ENCODE results near the gene JAG1.
A peak's percentile ranks its signal among the peaks of the same experiment; 100 is the strongest.
"Not testable (repeated sequence)": the region's sequence is repeated elsewhere in the genome, so short reads cannot be mapped to it uniquely, and the experiment has no call there.

JAG1 gene

GRCh38 chr20:10613911-10614310, 59.9 kb downstream of the JAG1 start:
- no peak for TF ChIP-seq CTCF (IDR thresholded peaks at IDR 0.05; ENCODE audit: insufficient read depth, low read length, missing control alignments)
- no peak for DNase-seq (ENCODE audit: low read depth, low spot score)
- H3K4me3 ChIP-seq (ENCODE audit: low read depth, low read length), result no peak overlapping the region
- CTCF ChIA-PET, result interaction anchor here (0.7 to 0.9 kb wide), 3 partner anchors 8 to 930 kb away, joined by 3 read pairs; no protein-coding TSS in a partner anchor
- POLR2A ChIA-PET, result no interaction called here

GRCh38 chr20:10613426-10613825, 60.4 kb downstream of the JAG1 start:
- CTCF ChIA-PET, result interaction anchor here (1.2 kb wide), 1 partner anchor 15 kb away, joined by 3 read pairs; no protein-coding TSS in a partner anchor

GRCh38 chr20:10611357-10611756, 62.4 kb downstream of the JAG1 start:
- H3K4me3 ChIP-seq (ENCODE audit: low read depth, low read length), result no peak overlapping the region
- peak; percentile 55 for TF ChIP-seq CTCF (IDR thresholded peaks at IDR 0.05; ENCODE audit: insufficient read depth, low read length, missing control alignments)
- ChIA-PET POLR2A (no interaction called here), CTCF (interaction anchor here (0.7 to 1.9 kb wide), 6 partner anchors 8 to 60 kb away, joined by 3 to 7 read pairs (median 4); no protein-coding TSS in a partner anchor)
- no peak for DNase-seq (ENCODE audit: low read depth, low spot score)

More at GRCh38 chr20:10613426-10613825, 60.4 kb downstream of the JAG1 start:
- H3K4me3 ChIP-seq (ENCODE audit: low read depth, low read length); POLR2A ChIA-PET; DNase-seq (ENCODE audit: low read depth, low spot score): not testable (repeated sequence)

GRCh38 chr20:10610251-10610650, 63.5 kb downstream of the JAG1 start:
- H3K4me3 ChIP-seq (ENCODE audit: low read depth, low read length), result no peak overlapping the region
- POLR2A ChIA-PET, result no interaction called here
- no peak for TF ChIP-seq CTCF (IDR thresholded peaks at IDR 0.05; ENCODE audit: insufficient read depth, low read length, missing control alignments)
- CTCF ChIA-PET, result interaction anchor here (1.4 to 1.9 kb wide), 2 partner anchors 9 to 13 kb away, joined by 3 to 4 read pairs; no protein-coding TSS in a partner anchor
- no peak for DNase-seq (ENCODE audit: low read depth, low spot score)

- no peak for DNase-seq (ENCODE audit: low read depth, low spot score)
- no peak overlapping the region for H3K4me3 ChIP-seq (ENCODE audit: low read depth, low read length)
- no peak for TF ChIP-seq CTCF (IDR thresholded peaks at IDR 0.05; ENCODE audit: insufficient read depth, low read length, missing control alignments)
- CTCF ChIA-PET, result interaction anchor here (0.6 to 1.9 kb wide), 8 partner anchors 8 to 631 kb away, joined by 3 to 6 read pairs (median 4); no protein-coding TSS in a partner anchor
- POLR2A ChIA-PET, result interaction anchor here (0.7 to 1.1 kb wide), 2 partner anchors 13 to 14 kb away, joined by 3 read pairs; no protein-coding TSS in a partner anchor
These were observed 64.0 kb downstream of the JAG1 start for GRCh38 chr20:10609770-10610169.

GRCh38 chr20:10609276-10609675, 64.5 kb downstream of the JAG1 start:
- ChIA-PET CTCF (interaction anchor here (0.6 to 1.5 kb wide), 9 partner anchors 8 to 631 kb away, joined by 3 to 6 read pairs (median 3); no protein-coding TSS in a partner anchor), POLR2A (interaction anchor here (0.7 to 1.1 kb wide), 4 partner anchors 10 to 16 kb away, joined by 3 read pairs; no protein-coding TSS in a partner anchor)
- no peak for TF ChIP-seq CTCF (IDR thresholded peaks at IDR 0.05; ENCODE audit: insufficient read depth, low read length, missing control alignments)
- no peak for DNase-seq (ENCODE audit: low read depth, low spot score)
- no peak overlapping the region for H3K4me3 ChIP-seq (ENCODE audit: low read depth, low read length)

Measured in AG04449 (cell line).